Colonic mucosa (tissue), 4 donors: ENCODE results near the gene DCAF5. TPM values are rescaled to one million over a fixed set of nuclear protein-coding genes. Genes with fewer than 3 reads are reported as not detected.
A peak's percentile ranks its signal among the peaks of the same experiment; 100 is the strongest.

Experiments used
- DNase-seq: peaks from one replicate; pipeline ENCODE4 v3.0.0-alpha.2; 2020
- H3K27ac ChIP-seq: fragments of 200-600 bp; one replicate; pipeline ENCODE4 v1.8.0; 2021
- H3K27me3 ChIP-seq: fragments of 200-600 bp; one replicate; pipeline ENCODE4 v1.8.0; 2021
- H3K36me3 ChIP-seq: fragments of 200-600 bp; one replicate; pipeline ENCODE4 v1.8.0; 2021
- H3K4me1 ChIP-seq: fragments of 200-600 bp; one replicate; pipeline ENCODE4 v1.8.0; 2021; ENCODE audit warnings: mild to moderate bottlenecking
- H3K4me3 ChIP-seq: fragments of 200-600 bp; one replicate; pipeline ENCODE4 v1.8.0; 2021
- H3K9ac ChIP-seq, 2 donors: one replicate each; pipeline ENCODE4 v1.7.0; 2013; ENCODE audit warnings: control low read depth in 2 of 2, low read depth in 2 of 2, low read length in 2 of 2
- H3K9me3 ChIP-seq: fragments of 200-600 bp; one replicate; pipeline ENCODE4 v1.8.0; 2021
- intact Hi-C: fragments of 100-400 bp; cut with DNase I; formaldehyde crosslinking; loops from one replicate; pipeline ENCODE4 v1.14.1; 2022
- total RNA-seq, 2 donors: library from RNA; stranded (reverse); fragmentation: NEBNext Ultra II Directional in 1 of 2; extraction: Animal tissue kit (Norgen Biotek cat#: 25700) in 1 of 2; gene quantifications; one replicate each; pipeline ENCODE4 v1.2.1, GENCODE V29; 2021
- TF ChIP-seq, protein P1 (sequence below): fragments of 200-600 bp; IDR thresholded peaks from one replicate; pipeline ENCODE4 v1.8.0; 2022; ENCODE audit warnings: antibody characterized with exemption, mild to moderate bottlenecking
- donor health status: healthy.
- donor health status: DM: no; HTN: no; CAD: no.
- donor health status: DM: no; HTN: no; CAD: no.

The DCAF5 gene
- total RNA-seq, 2 donors from 2014 or later, result 29.9 to 41.6 TPM

DNA sequence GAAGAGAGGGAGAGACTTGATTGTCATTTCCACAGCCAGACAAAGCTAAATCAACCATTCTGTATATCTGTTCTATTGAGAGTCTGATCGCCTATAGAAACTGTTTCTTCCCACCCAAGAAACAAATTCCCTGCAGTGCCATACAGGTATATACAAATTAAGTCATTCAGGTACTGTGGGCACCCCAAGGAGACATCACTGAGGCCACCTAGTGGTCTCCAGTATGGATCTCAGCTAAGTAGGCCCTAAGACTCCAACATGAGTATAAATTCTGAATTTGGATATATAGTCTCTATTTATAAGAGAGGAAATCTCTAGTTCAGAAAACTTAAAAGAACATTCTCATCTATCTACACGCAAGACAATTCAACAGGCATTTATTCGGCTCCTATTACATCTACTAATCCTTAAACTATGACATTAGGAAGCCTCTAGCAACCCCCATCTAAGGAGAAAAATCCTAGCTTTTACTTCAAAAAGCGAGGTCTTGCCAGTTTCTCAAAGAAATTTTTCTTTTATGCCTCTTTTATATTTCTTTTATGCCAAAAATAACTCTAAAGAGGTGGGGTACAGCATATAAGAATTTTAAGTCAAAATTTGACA is 62.6 kb downstream of the DCAF5 start:
- H3K27ac ChIP-seq, result no peak overlapping the region
- H3K36me3 ChIP-seq, result no peaks in the 10 kb centered on the region
- intact Hi-C loops, result no loop called here
- H3K4me3 ChIP-seq, result no peak overlapping the region
- no peak overlapping the region for H3K9ac ChIP-seq
- no peaks in the 10 kb centered on the region for H3K9me3 ChIP-seq
- no peaks in the 10 kb centered on the region for H3K27me3 ChIP-seq
- peak; percentile 28 for DNase-seq
- TF ChIP-seq, protein P1, sequence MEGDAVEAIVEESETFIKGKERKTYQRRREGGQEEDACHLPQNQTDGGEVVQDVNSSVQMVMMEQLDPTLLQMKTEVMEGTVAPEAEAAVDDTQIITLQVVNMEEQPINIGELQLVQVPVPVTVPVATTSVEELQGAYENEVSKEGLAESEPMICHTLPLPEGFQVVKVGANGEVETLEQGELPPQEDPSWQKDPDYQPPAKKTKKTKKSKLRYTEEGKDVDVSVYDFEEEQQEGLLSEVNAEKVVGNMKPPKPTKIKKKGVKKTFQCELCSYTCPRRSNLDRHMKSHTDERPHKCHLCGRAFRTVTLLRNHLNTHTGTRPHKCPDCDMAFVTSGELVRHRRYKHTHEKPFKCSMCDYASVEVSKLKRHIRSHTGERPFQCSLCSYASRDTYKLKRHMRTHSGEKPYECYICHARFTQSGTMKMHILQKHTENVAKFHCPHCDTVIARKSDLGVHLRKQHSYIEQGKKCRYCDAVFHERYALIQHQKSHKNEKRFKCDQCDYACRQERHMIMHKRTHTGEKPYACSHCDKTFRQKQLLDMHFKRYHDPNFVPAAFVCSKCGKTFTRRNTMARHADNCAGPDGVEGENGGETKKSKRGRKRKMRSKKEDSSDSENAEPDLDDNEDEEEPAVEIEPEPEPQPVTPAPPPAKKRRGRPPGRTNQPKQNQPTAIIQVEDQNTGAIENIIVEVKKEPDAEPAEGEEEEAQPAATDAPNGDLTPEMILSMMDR, result peak; percentile 45
- no peaks in the 10 kb centered on the region for H3K4me1 ChIP-seq

DNA sequence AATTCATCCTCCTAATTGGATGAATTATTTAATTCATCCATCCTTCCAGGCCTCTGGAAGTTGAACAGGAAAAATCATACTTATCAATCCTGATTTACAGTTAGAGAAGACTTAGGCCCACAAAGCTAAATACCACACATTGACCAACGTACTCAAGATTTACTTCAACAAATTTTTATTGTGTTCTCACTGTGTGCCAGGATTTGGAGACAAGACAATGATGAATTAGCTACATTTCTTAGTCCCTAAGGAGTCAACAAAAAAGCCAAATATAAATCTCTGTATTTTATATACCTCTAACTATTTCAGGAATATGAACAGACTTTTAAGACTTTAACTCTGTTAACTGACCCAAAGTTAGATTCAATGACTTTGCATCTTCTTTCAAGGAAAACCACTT is 63.9 kb downstream of the DCAF5 start:
- Histone ChIP-seq H3K4me3 (no peak overlapping the region), H3K36me3 (no peaks in the 10 kb centered on the region), H3K9me3 (no peaks in the 10 kb centered on the region), H3K4me1 (no peaks in the 10 kb centered on the region), H3K27me3 (no peaks in the 10 kb centered on the region), H3K9ac (no peak overlapping the region), H3K27ac (no peak overlapping the region)
- DNase-seq, result no peak
- intact Hi-C loops, result no loop called here
- TF ChIP-seq, protein P1, result no peak

DNA sequence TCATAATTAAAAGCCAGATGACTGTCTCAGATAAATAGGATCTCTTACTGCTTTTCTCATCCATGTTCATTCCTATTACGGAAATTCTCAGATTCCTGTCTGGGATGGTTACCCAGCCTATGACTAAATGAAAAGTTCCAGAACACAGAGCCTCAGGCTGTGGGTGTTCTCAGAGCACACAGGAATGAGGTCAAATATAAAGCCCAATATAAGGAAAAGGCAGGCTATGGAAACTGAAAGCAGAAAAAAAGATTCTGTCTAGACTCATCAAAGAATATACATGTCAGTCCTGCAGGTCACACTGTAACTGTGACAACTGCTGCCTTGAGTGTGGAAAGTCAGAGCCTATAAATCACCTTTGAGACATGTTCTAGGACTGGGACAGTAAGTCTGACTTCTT is 64.3 kb downstream of the DCAF5 start:
- H3K9ac ChIP-seq, result no peak overlapping the region
- H3K27ac ChIP-seq, result no peak overlapping the region
- intact Hi-C loops, result no loop called here

DNA sequence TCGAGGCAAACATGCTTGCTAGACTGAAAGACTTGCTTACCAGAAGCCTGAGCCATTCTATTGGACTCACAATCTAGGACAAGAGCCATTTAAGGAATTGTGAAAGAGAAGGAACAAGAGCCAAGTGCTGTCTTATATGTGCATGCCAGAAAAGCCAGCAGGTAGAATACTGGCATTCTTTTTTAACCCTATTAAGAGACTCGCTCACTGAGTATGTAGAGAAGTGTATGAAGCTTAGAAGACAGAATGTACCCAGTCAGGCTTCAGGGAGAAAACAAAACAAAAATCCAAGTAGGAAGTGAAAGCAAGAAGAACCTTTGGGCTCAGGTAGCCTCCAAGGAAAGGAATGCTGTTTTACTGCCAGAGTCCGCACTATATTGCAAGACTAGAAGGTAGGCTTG is 65.9 kb downstream of the DCAF5 start:
- no peak overlapping the region for H3K9ac ChIP-seq
- no peaks in the 10 kb centered on the region for H3K4me1 ChIP-seq
- H3K4me3 ChIP-seq, result no peak overlapping the region
- no peak for DNase-seq
- TF ChIP-seq, protein P1, result no peak
- no peaks in the 10 kb centered on the region for H3K36me3 ChIP-seq
- intact Hi-C loops, result no loop called here
- H3K27ac ChIP-seq, result peak overlapping the region; percentile 10
- no peaks in the 10 kb centered on the region for H3K9me3 ChIP-seq
- no peaks in the 10 kb centered on the region for H3K27me3 ChIP-seq

More for the DNA sequence above, 64.3 kb downstream of the DCAF5 start:
- no peak for DNase-seq
- Histone ChIP-seq H3K36me3 (no peaks in the 10 kb centered on the region), H3K9me3 (no peaks in the 10 kb centered on the region), H3K4me1 (no peaks in the 10 kb centered on the region), H3K27me3 (no peaks in the 10 kb centered on the region), H3K4me3 (no peak overlapping the region)
- TF ChIP-seq, protein P1, result no peak

DNA sequence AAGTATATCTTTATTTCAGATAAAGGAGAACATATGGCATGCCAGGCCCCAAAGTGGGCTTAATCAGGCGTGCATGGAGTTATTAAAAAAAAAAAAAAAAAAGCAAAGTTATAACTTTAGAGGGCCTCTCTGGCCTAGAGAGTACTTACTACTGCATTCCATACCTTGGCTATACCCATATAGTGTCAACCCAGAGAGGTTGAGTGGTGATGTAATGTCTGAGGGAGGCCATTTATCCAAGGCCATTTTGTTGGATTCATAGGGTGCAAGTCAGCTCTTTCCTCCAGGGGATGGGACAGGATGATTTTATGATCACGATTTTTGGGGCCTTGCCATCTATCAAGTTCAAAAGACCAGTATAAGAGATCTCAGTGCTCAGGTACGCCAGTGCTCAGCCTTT is 66.4 kb downstream of the DCAF5 start:
- no peak overlapping the region for H3K9ac ChIP-seq
- no peak for DNase-seq
- intact Hi-C loops, result no loop called here
- TF ChIP-seq, protein P1, result no peak
- H3K4me3 ChIP-seq, result no peak overlapping the region
- no peaks in the 10 kb centered on the region for H3K36me3 ChIP-seq
- H3K4me1 ChIP-seq, result no peaks in the 10 kb centered on the region
- H3K27me3 ChIP-seq, result no peaks in the 10 kb centered on the region
- H3K27ac ChIP-seq, result no peak overlapping the region
- no peaks in the 10 kb centered on the region for H3K9me3 ChIP-seq
